Activated CD4-positive, alpha-beta T cell treated with anti-CD3 and anti-CD28 coated beads, Interleukin-10, Interleukin-2, amounts not matched to agents 100 ng/mL and 50 ng/mL, durations not matched to agents 16 hours and 8 hours (primary cell): ENCODE data around the gene SRGAP2.
A peak's percentile ranks its signal among the peaks of the same experiment; 100 is the strongest.
"Not testable (repeated sequence)": the region's sequence is repeated elsewhere in the genome, so short reads cannot be mapped to it uniquely, and the experiment has no call there.

Experiments used
- DNase-seq: peaks from one replicate; pipeline ENCODE4 v3.0.0-alpha.2; 2020

SRGAP2 gene

GRCh38 chr1:206210802-206211201 is 7.5 kb downstream of the SRGAP2 start:
- not testable (repeated sequence) for DNase-seq

DNA sequence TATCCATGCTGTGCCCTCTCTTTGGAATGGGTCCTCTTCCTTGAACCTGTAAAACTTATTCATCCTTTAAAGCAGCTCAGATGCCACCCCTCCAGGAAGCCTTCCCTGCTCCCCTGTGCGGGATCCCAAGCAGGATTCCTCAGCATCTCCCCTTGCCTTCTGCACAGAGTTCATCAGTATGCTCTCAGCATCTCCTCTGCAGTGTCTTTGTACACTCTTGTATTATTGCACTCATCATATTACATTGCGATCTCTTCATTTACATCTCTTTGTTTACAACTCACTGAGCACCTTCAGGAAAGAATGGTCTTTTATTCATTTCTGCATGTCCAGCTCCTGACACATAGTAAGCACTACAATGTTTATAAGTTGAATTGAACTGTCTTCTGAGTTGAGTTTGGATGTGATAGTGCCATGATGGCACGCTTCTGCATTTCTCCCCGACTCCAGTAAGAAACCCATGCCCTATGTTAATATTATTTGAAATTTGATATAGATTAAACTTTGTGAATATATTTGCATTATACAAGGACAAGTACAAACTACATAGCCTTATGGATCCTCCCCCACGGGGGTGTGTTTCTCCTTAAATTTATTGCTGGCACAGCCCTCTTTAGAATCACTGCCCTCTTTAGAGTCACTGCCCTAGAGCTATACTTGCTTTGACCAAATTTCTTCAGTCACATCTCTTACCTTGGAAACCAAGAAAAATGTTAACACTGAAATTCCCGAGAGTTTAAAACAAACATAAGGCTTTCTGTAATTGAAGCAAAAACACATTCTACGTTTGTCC is 12.5 kb downstream of the SRGAP2 start:
- DNase-seq: not testable (repeated sequence)

GRCh38 chr1:206218285-206218684 is 14.9 kb downstream of the SRGAP2 start:
- DNase-seq: not testable (repeated sequence)

- not testable (repeated sequence) for DNase-seq
These were observed 15.4 kb downstream of the SRGAP2 start for GRCh38 chr1:206218765-206219164.

- not testable (repeated sequence) for DNase-seq
These were observed 16.4 kb downstream of the SRGAP2 start for GRCh38 chr1:206219514-206220331.

- not testable (repeated sequence) for DNase-seq
These were observed 17.1 kb downstream of the SRGAP2 start for GRCh38 chr1:206220332-206221000.

GRCh38 chr1:206221585-206221984 is 18.2 kb downstream of the SRGAP2 start:
- not testable (repeated sequence) for DNase-seq

- not testable (repeated sequence) for DNase-seq
These were observed 20.9 kb downstream of the SRGAP2 start for GRCh38 chr1:206224190-206224776.

GRCh38 chr1:206225386-206225785 is 22.0 kb downstream of the SRGAP2 start:
- DNase-seq: not testable (repeated sequence)

- not testable (repeated sequence) for DNase-seq
These were observed 23.5 kb downstream of the SRGAP2 start for GRCh38 chr1:206226886-206227285.

- DNase-seq: not testable (repeated sequence)
These were observed 25.9 kb downstream of the SRGAP2 start for GRCh38 chr1:206229286-206229685.

DNA sequence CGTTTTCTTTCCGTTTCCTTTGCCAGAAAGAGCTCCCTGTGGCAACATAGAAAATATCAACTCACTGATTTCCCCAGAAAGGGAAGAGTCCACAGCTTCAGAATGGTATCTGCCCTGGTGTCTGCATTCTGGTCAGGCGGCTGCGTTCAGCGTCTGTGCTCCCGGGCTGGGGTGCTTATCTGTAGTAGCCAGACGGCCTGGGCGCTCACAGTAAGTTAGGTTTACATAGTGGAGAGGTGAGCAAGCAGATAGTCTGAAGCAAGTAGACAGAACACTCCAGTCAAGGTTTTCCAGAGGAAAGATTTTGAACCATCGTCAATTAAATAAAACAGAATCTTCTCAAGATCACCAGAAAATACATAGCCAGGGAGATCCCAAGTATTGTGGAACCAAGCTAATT is 28.6 kb downstream of the SRGAP2 start:
- not testable (repeated sequence) for DNase-seq

DNA sequence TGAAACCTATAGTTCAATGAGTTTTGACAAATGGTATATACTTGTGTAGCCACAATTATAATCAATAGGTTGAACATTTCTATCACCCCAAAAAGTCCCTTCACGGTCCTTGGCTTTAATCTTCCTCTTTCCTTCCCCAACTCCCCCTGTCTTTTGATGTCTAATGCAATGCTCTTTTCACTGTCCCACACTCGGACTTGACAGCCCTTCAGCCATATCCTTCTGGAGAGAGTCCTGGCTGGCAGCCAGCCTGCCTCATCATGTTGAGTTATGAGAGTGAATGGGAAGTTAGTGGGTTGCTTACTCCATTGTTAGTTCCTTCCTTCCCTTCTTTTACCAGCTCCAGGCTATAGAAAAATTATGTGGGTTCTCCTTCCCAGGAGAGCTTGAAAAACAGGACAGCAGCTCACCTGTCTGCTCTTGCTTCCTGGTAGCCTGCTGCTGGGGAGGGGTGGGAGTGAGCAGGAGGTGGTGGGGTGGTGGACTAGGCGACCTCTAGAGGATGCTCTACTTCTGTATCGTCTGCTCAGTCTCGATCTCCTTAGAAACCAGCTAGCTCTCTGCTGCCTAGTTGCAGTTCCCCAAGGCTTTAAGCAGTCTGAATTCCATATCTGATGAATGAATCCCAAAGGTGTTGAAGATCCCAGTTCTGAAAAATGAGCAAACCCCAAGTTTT is 29.8 kb downstream of the SRGAP2 start:
- not testable (repeated sequence) for DNase-seq

DNA sequence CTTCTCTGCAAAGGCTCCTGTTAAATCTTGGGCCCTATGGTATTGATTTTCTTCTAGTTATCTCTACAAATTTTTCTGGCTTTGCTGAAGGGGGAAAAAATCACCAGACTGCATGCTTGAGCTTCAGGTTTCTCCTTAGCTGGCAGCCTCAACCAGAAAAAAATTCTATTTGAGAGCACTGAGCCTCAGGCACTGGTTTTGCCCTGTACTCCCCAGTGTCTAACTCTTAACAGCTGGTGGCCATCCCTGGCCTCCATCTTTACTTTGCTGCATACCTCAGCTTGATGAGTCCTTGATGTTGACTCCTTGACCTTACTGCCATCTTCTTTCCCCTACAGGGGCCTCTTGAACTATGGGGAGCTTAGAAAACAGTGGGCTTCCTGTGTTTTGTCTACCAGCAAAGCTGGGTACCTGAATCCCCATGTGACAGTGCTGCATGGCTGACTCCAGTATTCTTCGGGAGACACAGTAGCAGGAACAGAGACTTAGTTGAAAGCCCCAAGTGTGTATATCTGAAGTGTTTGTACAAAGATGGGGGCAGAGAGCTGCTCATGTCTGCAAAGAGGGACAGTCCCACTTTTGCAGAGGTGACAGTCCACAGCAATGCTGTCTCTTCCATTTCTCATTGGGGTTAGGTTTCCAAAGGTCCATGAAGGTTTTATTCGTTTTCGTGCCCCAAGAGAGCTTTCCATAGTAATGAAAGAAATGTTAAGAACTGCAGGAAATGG is 31.0 kb downstream of the SRGAP2 start:
- not testable (repeated sequence) for DNase-seq

GRCh38 chr1:206235190-206235589 is 31.8 kb downstream of the SRGAP2 start:
- not testable (repeated sequence) for DNase-seq

GRCh38 chr1:206240288-206240687 is 36.9 kb downstream of the SRGAP2 start:
- peak; percentile 51 for DNase-seq

- peak; percentile 74 for DNase-seq
These were observed 40.0 kb downstream of the SRGAP2 start for GRCh38 chr1:206243335-206243734.

- not testable (repeated sequence) for DNase-seq
These were observed 42.1 kb downstream of the SRGAP2 start for GRCh38 chr1:206245479-206245878.

DNA sequence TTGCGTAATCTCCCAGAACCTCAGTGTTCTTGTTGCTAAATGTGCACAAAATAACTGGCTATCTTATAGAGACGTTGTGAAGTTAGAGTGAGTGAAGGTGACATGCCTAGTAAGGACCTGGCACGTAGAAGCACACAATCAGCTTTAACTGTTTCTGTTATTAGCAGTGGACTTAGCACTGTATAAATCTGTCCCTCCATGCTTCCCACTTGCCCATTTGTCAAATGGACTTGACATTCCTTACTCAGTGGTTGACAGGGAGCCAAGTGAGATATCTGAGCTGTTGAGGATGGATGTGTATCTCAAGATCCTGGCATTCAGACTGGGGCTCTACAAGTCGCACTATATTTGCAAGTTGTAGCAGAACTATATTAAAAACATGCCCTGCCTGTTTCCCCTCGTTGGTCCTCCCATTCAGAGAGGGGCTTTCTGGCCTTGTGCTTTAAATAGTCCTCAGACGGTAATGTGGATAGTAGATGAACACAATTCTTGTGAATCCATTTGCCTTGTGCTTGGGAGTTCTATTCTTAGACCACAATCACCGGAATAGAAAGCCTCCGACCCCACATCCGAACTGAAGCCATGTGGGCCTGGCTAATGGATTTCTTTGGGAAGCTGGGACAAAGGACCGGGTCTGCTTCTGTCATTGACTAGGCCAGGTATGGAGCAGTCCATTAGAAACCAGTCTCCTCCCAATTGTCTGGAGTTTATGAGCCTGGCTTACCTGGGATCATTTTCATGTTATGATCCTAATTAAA is 43.0 kb downstream of the SRGAP2 start:
- DNase-seq: not testable (repeated sequence)

DNA sequence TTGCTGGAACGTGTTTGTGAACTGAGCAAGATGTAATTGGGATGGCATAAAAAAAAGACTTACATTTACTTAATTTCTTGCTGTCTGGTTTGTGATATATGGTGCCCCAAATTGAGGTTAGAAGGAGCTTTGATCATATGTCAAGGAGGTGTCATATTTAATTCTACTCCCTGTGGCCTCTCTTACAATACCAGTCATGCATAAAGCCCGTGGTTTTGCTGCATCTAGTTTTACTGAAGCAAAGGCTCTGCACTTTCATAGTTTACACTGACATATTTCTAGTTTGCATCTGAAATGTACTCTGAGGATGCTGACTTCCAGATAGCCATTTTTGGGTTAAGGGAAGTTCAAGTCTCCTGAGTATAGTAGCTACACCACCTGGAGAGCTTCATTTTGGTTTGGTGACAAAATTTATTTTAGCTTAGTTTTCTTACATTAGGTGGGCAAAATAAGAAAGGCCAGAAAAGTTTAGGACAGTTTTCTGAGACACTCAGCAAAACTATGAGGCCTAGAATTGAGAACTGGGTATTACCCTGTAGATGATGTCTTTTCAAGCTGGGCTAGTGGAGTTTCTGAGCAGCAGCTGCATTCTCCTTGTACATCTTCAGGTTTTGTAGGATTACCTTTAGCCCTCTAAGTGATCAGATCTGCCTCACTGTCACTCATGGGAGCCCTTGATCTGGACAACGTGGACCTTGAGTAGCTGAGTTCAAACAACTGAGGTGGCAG is 47.8 kb downstream of the SRGAP2 start:
- DNase-seq: not testable (repeated sequence)
